HG02973 (cell line): ENCODE data around the gene ATP6V1F.

Experiments
- ATAC-seq: cut with Tn5 transposase; IDR thresholded peaks from one replicate; pipeline ENCODE4 v1.9.1; 2021; ENCODE audit warnings: moderate library complexity; ENCODE audit not compliant: unreplicated experiment

The ATP6V1F gene

GRCh38 chr7:128862571-128863432, at the start of gene ATP6V1F:
Gene ATP6V1F, plus strand, starts transcription at chr7:128862856. Its CDS starts 49 bp downstream, at chr7:128862905.
- peak; percentile 79 for ATAC-seq

DNA sequence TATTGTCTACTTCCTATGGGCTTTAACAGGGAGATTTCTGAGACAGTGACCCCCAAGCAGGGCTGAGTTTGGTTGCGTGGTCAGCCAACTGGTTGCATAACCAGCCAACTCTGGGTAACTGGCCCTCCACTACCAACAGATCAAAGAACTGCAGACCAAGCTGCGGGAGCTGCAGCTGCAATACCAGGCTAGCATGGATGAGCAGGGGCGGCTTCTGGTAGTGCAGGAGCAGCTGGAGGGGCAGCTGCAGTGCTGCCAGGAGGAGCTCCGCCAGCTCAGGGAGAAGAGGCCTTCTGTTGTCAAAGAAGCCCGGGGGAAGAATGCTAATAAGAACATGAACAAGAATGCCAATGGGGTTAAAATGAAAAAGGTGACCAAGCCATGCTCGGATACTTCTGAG, 48.2 kb upstream of the ATP6V1F start:
- ATAC-seq = no peak

GRCh38 chr7:128815289-128815942, 47.2 kb upstream of the ATP6V1F start:
- ATAC-seq = no peak

DNA sequence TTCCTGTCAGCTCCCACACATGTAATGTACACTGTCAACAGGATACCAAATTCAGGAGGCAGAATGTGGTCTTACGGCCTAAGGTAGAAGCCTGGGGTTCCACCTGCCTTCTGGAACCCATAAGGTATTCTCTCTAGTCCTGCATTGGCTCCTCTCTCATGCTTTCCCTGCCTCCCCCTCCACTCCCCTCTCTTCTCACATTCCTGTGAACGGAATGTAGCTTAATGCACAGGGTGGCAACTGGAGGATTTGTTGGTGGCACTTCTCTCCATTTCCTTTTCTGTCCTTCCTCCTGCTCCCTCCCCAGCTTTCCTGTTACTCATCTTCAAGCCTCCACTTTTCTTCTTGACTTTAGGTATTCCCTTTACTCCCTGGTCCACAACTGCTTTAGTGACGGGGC, 44.0 kb upstream of the ATP6V1F start:
- ATAC-seq = no peak

- no peak for ATAC-seq
These were observed 40.9 kb upstream of the ATP6V1F start for GRCh38 chr7:128821724-128822123.

GRCh38 chr7:128826512-128826911, 36.1 kb upstream of the ATP6V1F start:
- ATAC-seq = no peak

- no peak for ATAC-seq
These were observed 35.8 kb upstream of the ATP6V1F start for GRCh38 chr7:128826916-128827247.

DNA sequence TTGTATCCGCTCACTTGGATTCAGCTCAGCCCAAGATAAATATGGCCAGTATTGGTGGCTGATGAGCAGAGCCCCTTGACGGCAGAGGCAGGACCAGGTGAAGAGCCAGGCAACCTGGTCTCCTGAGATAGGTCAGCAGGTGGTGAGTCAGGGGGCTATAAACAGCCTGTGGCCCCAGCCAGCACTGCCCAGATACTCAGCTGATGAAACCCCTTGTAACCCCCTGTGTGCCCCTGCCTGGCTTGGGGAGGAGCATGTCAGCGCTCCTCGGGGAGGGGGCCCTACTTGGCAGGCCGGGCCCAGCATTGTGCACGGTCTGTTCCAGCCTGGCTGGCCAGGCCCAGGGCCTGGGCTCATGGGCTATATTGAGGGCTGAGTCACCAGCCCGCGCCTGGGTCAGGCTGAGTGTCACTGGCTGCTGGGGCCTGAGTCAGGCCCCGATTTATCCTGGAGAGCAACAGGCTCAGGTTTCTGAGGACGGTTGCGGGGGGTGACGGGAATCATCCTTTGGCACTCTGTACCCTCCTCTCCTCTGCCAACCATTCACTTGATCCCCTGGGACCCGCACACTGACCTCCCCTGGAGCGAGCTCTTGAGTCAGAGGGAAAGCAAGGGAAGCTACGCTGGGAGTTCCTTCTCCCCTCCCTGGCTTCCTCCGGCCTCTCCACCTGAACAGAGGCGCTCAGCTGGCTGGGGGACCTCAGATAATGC, 35.3 kb upstream of the ATP6V1F start:
- ATAC-seq = no peak

- no peak for ATAC-seq
These were observed 34.5 kb upstream of the ATP6V1F start for GRCh38 chr7:128827971-128828711.

DNA sequence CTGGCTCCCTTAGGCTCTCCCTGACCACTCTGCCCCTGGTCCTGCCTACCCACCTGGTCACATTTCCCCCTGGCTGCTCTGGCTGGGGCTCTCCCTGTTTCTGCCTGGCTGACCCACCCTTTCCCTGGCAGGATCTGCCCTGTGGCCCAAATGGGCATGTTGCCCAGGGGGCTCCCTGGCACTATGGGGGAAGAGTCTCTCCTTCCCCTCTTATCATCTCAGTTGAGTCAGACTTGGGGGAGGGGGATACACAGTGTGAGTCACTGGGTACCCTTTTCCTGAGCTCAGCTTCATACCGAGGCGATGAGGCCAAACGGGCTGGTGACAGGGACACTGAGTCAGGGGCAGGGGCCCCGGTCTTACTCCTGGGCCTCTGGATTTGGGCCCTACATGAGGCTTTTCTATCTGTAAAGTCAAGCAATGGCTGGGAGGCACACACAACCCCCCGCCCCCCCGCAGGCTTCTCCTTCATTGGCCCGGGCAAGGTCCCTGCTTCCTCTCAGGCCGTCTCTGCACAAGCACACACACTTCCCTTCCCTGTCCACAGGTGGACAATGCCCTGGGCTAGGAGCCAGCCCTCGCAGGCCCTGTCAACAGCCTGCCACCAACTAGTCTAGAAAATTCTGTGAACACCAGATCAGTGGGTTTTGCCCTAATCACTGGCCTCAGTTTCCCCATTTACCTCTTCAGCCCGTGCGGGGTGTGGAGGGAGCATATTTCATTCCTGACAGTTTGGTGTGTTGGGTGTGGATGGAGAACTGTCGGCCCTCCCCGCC, 33.1 kb upstream of the ATP6V1F start:
- no peak for ATAC-seq

DNA sequence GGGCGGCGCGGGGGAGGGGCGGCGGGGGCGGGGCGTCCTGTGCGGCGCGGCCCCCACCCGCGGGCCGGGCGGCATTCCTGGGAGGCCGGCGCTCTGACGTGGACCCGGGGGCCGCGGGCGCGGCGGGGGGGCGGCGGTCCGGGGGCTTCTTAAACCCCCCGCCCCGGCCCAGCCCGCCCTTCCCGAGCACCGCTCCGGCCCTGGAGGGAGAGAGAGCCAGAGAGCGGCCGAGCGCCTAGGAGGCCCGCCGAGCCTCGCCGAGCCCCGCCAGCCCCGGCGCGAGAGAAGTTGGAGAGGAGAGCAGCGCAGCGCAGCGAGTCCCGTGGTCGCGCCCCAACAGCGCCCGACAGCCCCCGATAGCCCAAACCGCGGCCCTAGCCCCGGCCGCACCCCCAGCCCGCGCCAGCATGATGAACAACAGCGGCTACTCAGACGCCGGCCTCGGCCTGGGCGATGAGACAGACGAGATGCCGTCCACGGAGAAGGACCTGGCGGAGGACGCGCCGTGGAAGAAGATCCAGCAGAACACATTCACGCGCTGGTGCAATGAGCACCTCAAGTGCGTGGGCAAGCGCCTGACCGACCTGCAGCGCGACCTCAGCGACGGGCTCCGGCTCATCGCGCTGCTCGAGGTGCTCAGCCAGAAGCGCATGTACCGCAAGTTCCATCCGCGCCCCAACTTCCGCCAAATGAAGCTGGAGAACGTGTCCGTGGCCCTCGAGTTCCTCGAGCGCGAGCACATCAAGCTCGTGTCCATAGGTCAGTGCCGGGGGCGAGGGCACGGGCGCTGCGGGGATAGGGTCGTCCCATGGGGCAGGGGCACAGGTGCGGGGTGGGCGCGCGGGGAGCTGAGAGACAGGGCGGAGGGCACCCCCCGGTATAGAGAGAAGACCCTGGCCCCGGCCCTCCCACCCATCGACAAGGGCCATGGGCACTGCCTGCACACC, 32.2 kb upstream of the ATP6V1F start, which contains the start of gene FLNC:
Gene FLNC, plus strand, starts transcription at position 176 of the 947 bp plus-strand sequence. Its CDS starts 232 bp downstream, at position 408.
- no peak for ATAC-seq

- no peak for ATAC-seq
These were observed 31.3 kb upstream of the ATP6V1F start for GRCh38 chr7:128831178-128831993.

- no peak for ATAC-seq
These were observed 30.4 kb upstream of the ATP6V1F start for GRCh38 chr7:128831994-128832879.

- ATAC-seq = no peak
These were observed 29.8 kb upstream of the ATP6V1F start for GRCh38 chr7:128832880-128833147.

- ATAC-seq = no peak
These were observed 29.3 kb upstream of the ATP6V1F start for GRCh38 chr7:128833148-128833945.

GRCh38 chr7:128833946-128834325, 28.7 kb upstream of the ATP6V1F start:
- ATAC-seq = no peak
